Measurements from ENCODE around the gene PLPP4. TPM values are rescaled to one million over a fixed set of nuclear protein-coding genes. Genes with fewer than 3 reads are reported as not detected.

Gene PLPP4
- total RNA-seq, 6 experiments from 2014 or later, result 12.2 to 31.1 (median 16.9) TPM

- H3K36me3 Mint-ChIP-seq (ENCODE audit: low read depth), result no peaks in the 10 kb centered on the region
- no peak for DNase-seq
Observed at GRCh38 chr10:120613180-120613579, 156.2 kb downstream of the PLPP4 start.

GRCh38 chr10:120614680-120615079 is 157.7 kb downstream of the PLPP4 start:
- Mint-ChIP-seq H3K9me3 (peaks cover 7% of the 10 kb centered on the region), H3K36me3 (ENCODE audit: low read depth) (no peaks in the 10 kb centered on the region), H3K4me3 (no peak overlapping the region), H3K4me1 (ENCODE audit: low read depth) (peaks cover 8% of the 10 kb centered on the region), H3K27ac (no peak overlapping the region), H3K27me3 (ENCODE audit: insufficient read depth) (peaks cover 9% of the 10 kb centered on the region)
- DNase-seq, result no peak
- no peak for TF ChIP-seq CTCF (IDR thresholded peaks at IDR 0.05)

More at GRCh38 chr10:120613180-120613579, 156.2 kb downstream of the PLPP4 start:
- Mint-ChIP-seq H3K4me3 (no peak overlapping the region), H3K4me1 (ENCODE audit: low read depth) (peaks cover 12% of the 10 kb centered on the region), H3K27me3 (ENCODE audit: insufficient read depth) (peaks cover 3% of the 10 kb centered on the region; the same call in 1 of the 2 replicates), H3K27ac (no peak overlapping the region), H3K9me3 (peaks cover 7% of the 10 kb centered on the region)
- no peak for TF ChIP-seq CTCF (IDR thresholded peaks at IDR 0.05)

- Mint-ChIP-seq H3K36me3 (ENCODE audit: low read depth) (no peaks in the 10 kb centered on the region), H3K4me3 (no peak overlapping the region), H3K4me1 (ENCODE audit: low read depth) (peaks cover 8% of the 10 kb centered on the region), H3K9me3 (peaks cover 7% of the 10 kb centered on the region), H3K27ac (no peak overlapping the region), H3K27me3 (ENCODE audit: insufficient read depth) (peaks cover 11% of the 10 kb centered on the region)
- TF ChIP-seq CTCF (IDR thresholded peaks at IDR 0.05), result no peak
- DNase-seq, result no peak
Observed at GRCh38 chr10:120616311-120616911, 159.4 kb downstream of the PLPP4 start.

GRCh38 chr10:120628197-120628596 is 171.2 kb downstream of the PLPP4 start:
- DNase-seq, result no peak
- Mint-ChIP-seq H3K27ac (no peak overlapping the region), H3K4me1 (ENCODE audit: low read depth) (no peaks in the 10 kb centered on the region), H3K36me3 (ENCODE audit: low read depth) (no peaks in the 10 kb centered on the region), H3K9me3 (no peaks in the 10 kb centered on the region), H3K4me3 (no peak overlapping the region), H3K27me3 (ENCODE audit: insufficient read depth) (peaks cover 5% of the 10 kb centered on the region; the same call in 1 of the 2 replicates)
- TF ChIP-seq CTCF (IDR thresholded peaks at IDR 0.05), result no peak

- no peaks in the 10 kb centered on the region for H3K4me1 Mint-ChIP-seq (ENCODE audit: low read depth)
- peaks cover 2% of the 10 kb centered on the region; the same call in 1 of the 2 replicates for H3K27me3 Mint-ChIP-seq (ENCODE audit: insufficient read depth)
- TF ChIP-seq CTCF (IDR thresholded peaks at IDR 0.05), result no peak
- H3K4me3 Mint-ChIP-seq, result no peak overlapping the region
- H3K36me3 Mint-ChIP-seq (ENCODE audit: low read depth), result no peaks in the 10 kb centered on the region
- H3K9me3 Mint-ChIP-seq, result no peaks in the 10 kb centered on the region
- H3K27ac Mint-ChIP-seq, result no peak overlapping the region
- DNase-seq, result no peak
Observed at GRCh38 chr10:120630266-120630665, 173.2 kb downstream of the PLPP4 start.

Measured in HFFc6 (cell line).